ENCODE measurements around the gene CFAP45.
A peak's percentile ranks its signal among the peaks of the same experiment; 100 is the strongest.

CFAP45 gene

GRCh38 chr1:159897962-159898361 lies 2.0 kb downstream of the CFAP45 start:
- H3K4me3 ChIP-seq (ENCODE audit: low read depth, low read length) = no peak overlapping the region
- TF ChIP-seq CTCF (IDR thresholded peaks at IDR 0.05; ENCODE audit: borderline replicate concordance, insufficient read depth, low read depth, low read length) = no peak

- no peak for TF ChIP-seq CTCF (IDR thresholded peaks at IDR 0.05; ENCODE audit: borderline replicate concordance, insufficient read depth, low read depth, low read length)
- no peak overlapping the region for H3K4me3 ChIP-seq (ENCODE audit: low read depth, low read length)
These were observed 3.4 kb downstream of the CFAP45 start for GRCh38 chr1:159896546-159896930.

- no peak for TF ChIP-seq CTCF (IDR thresholded peaks at IDR 0.05; ENCODE audit: borderline replicate concordance, insufficient read depth, low read depth, low read length)
- H3K4me3 ChIP-seq (ENCODE audit: low read depth, low read length) = no peak overlapping the region
These were observed 4.0 kb downstream of the CFAP45 start for GRCh38 chr1:159895836-159896545.

- H3K4me3 ChIP-seq (ENCODE audit: low read depth, low read length) = no peak overlapping the region
- TF ChIP-seq CTCF (IDR thresholded peaks at IDR 0.05; ENCODE audit: borderline replicate concordance, insufficient read depth, low read depth, low read length) = no peak
These were observed 4.7 kb downstream of the CFAP45 start for GRCh38 chr1:159895286-159895685.

- no peak for TF ChIP-seq CTCF (IDR thresholded peaks at IDR 0.05; ENCODE audit: borderline replicate concordance, insufficient read depth, low read depth, low read length)
These were observed 7.0 kb downstream of the CFAP45 start for GRCh38 chr1:159892944-159893343.

GRCh38 chr1:159891275-159892157 lies 8.4 kb downstream of the CFAP45 start:
- TF ChIP-seq CTCF (IDR thresholded peaks at IDR 0.05; ENCODE audit: borderline replicate concordance, insufficient read depth, low read depth, low read length) = peak; percentile 94
- H3K4me3 ChIP-seq (ENCODE audit: low read depth, low read length) = no peak overlapping the region

More at GRCh38 chr1:159892944-159893343, 7.0 kb downstream of the CFAP45 start:
- H3K4me3 ChIP-seq (ENCODE audit: low read depth, low read length) = no peak overlapping the region

Measured in GM12875 (cell line).